ENCODE results near the gene TET3.
A peak's percentile ranks its signal among the peaks of the same experiment; 100 is the strongest.

TET3 gene

GRCh38 chr2:73987948-73988700 lies 3.4 kb downstream of the TET3 start:
- DNase-seq: no peak

DNA sequence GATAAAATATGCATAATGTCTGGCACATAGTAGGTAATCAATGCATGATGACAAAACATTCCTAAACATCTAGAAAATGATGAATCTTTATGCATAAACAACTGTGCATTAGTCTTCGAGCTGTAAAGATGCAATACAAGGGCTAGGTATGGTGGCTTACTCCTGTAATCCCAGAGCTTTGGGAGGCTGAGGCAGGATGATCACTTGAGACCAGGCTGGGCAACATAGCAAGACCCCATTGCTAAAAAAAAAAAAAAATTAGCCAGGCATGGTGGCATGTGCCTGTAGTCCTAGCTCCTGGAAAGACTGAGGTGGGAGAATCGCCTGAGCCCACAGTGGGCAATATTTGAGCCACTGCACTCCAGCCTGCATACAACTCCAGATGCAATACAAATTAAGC lies 5.3 kb downstream of the TET3 start:
- no peak for DNase-seq

DNA sequence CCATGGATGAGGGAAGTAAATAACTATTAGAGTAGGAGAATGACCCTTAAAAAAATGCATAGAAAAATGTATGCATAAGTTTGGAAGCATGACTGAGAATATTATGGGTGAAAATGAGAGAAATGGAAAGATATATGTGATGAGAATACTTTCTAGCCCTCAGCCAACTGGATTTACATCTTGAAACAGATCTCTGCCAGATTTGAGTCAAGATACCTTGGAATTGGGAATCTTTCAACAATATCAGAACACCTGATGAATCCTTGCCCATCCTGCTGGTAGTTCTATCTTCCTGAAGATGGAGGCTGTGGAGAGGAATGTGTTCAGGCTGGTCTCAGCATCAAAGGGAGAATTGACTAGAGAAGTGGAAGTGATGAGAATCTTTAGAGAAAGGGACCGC lies 5.8 kb downstream of the TET3 start:
- DNase-seq: no peak

DNA sequence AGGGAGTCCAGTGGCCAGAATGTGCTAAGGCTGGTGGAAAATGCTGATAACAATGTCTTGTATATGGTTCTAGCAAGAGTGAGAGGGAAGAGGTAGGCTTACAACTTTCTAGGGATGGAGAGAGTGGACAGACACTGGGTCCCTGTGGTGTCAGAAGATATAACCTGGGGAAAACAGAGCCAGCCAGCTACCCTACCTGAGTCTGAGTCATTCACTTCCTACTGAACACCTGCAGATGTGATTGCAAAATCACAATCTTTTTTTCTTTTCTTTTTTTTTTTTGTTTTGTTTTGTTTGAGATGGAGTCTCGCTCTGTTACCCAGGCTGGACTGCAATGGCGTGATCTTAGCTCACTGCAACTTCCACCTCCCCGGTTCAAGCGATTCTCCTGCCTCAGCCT lies 7.3 kb downstream of the TET3 start:
- DNase-seq: no peak

DNA sequence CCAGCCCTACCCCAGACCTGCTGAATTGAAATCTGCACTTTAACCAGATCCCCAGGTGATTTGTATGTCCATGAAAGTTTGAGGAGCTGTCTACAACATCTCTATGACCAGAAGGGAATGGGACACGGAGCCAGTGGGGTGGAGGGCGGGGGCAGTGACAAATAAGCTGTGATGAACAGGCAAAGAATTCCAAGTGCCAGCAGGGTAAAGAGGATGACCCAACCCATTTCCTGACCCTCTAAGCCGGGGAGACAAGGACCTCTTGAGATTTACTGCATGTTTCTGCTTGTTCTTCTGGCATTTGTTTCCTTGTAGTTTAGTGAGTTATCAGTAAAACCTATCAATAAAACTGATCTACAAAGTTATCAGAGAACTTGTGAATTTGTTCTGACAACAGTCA lies 8.7 kb downstream of the TET3 start:
- no peak for DNase-seq

GRCh38 chr2:73993778-73994177 lies 9.1 kb downstream of the TET3 start:
- DNase-seq: no peak

DNA sequence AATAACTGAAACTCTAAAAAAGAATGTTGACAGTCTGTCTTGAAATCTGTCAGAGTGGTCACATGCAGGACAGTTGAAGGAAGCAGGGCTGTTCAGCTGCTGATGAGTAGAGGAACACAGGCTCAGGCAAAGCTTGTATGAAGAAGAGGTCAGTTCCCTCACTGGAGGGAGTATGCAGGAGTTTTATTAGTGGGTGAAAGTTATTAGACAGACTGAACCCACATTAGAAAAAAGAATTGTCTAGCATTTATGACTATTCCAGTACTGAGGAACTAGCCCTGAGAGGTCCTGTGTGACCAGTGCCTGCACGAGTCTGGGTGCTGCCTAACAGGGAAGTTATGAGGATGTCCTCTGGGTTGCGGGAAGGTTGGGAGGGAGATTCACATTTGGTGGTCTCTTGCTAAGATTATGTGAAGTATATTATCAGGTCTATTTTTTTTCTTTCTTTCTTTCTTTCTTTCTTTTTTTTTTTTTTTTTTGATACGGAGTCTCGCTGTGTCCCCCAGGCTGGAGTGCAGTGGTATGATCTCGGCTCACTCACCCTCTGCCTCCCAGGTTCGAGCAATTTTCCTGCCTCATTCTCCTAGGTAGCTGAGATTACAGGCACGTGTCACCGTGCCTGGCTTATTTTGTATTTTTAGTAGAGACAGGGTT lies 9.6 kb downstream of the TET3 start:
- no peak for DNase-seq

- DNase-seq: no peak
Observed at GRCh38 chr2:73995810-73996209, 11.1 kb downstream of the TET3 start.

- no peak for DNase-seq
Observed at GRCh38 chr2:73997813-73998212, 13.1 kb downstream of the TET3 start.

DNA sequence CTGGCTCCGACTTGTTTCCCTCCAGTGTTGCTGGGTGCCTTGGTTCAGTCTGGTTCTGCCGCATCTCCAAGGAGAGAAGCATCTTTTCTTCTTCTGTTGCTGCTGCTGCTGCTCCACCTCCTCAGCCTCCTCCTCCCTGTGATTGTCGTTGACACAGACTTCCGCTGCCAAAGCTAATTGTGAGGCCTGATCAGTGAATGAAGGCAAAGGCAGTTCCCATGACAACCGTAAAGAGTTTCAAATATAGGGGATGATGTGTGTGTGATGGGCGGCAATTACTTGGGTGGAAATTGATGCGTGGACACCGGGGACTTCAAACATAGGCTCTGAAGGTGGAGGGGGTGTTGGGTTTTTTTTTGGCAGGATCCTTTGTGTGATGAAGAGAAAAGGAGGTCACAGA lies 13.7 kb downstream of the TET3 start:
- DNase-seq: no peak

- DNase-seq: no peak
Observed at GRCh38 chr2:73998933-73999332, 14.2 kb downstream of the TET3 start.

DNA sequence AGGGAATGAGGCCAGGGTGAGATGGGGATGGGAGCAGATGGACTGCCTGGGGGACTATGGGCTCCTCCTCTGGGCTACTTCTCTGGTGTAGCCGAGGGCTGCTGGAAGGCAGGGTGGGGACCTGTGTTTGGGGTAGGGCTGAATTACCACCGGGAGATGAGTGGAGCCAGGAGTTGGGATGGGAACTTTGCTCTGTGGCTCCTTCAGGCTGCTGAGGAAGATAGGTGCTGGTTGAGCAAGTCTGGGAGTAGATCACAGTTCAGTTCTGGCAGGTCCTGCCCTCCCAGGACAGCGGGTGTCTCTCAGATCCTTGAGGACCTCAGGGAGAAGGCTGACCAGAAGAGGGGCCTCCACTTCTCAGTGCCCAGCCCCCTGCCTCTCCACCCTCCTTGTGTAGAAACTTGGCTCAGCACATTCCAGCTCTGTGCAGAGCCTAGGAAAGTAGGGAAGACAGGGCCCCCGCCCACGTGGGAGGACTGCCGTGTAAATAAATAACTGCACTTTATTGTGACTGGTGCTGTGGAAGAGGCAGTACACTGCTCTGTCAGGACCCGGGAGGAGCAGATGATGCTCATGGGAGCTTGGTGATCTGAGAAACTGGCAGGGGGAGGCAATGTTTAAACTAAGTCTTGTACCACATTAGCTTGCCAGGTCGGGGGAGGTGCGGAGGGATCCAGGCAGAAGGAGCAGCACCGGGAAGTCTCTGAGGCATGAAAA lies 15.3 kb downstream of the TET3 start:
- DNase-seq: no peak

DNA sequence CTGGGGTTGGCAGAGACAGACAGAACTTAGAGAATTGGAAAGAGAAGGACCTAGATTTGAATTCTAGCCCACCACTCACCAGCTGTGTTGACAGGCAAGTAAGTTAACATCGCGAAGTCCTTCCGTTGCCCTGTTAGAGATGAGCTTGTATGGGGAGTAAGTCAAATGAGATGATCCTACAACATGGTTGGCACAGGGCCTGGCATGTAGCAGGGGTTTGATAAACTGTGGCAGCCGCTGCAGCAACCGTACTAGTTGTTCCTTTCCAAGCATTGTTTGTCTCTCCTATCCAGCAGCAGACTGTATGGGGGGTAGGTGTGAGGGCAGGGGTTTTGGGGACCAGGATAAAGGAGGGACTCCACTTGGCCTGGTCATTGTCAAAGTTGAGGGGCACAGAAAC lies 16.0 kb downstream of the TET3 start:
- DNase-seq: no peak

- DNase-seq: no peak
Observed at GRCh38 chr2:74001121-74001520, 16.4 kb downstream of the TET3 start.

DNA sequence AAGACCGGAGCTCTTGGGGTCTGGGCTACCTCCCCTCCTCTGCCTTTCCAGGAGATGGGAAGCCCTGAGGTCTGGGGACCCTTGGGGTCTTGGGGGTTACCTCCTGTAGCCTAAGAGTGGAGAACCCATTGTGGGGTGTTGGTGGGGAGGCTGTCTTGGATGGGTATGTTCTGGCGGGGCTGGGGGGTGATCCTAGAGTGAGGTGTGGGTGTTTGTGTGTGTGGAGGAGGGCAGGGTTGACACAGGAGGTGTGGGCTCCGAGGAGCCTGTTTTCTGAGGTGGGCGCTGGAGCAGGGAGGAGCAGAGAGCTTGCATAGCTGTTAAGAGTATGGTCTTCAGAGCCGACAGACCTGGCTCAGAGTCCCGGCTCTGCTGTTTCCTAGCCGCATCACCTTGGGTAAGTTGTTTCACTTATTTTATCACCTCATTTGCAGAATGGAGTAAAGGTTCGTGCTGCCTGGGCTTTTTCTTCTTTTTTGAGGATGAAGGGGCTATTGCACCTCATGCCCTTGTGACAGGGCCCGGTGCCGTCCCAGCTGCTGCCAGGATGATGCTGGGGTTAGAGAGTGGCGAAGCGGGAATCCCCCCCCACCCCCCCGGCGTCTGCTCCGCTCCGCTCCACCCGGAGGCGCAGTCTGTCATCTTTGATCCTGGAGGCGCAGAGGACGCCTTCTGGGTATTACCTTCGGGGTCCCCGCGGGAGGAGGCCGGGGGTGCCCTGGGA lies 17.2 kb downstream of the TET3 start:
- peak in 1 of 2 experiments; percentile 32 for DNase-seq

- DNase-seq: peak; percentile 32 to 93
Observed at GRCh38 chr2:74002505-74003421, 18.1 kb downstream of the TET3 start.

- DNase-seq: no peak
Observed at GRCh38 chr2:74003494-74004211, 18.9 kb downstream of the TET3 start.

DNA sequence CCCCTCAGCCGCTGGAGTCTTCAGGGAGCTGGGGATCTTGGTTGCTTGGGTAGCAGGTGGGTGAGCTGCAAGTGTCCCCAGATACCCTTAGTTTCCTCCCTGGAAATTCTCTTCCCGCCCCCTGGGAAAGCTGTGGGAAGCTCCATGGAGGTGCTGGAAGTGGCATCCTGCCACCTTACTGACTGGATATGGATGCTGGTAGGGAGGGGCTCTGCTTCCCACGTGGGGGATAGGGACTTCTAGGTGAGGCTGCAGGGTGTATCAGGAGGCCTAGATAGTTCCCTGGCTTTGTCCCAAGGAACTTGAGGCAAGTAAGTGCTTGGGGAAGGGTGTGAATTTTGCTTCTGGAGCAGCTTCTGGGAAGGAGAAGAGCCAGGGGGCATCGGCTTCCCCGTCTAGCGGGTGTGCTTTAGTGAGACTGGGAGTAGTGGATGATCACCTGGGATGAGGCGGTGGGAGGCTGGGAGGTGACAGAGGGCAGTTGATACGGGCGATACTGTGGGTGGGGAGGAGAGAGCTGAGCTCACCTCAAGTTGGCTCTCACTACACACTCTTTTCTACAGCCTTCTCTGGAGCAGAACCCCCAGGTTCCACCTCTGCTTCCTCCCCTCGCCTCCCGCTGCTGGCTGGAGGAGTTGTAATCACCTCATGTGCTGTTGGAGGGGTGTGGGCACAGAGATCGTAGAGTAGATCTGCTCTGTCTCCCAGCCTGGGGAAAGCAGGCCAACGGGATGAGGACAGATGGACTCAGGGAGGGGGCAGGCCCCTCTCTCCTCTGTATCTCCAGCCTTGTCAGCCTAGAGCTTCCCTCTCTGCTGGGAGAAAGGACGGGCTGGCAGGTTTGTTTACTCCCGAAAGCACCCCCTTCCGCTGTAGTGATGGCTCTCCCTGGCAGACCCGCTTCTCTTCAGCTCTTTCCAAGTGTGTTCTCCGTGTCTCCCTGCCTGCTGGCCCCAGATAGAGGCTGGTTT lies 19.8 kb downstream of the TET3 start:
- DNase-seq: no peak

DNA sequence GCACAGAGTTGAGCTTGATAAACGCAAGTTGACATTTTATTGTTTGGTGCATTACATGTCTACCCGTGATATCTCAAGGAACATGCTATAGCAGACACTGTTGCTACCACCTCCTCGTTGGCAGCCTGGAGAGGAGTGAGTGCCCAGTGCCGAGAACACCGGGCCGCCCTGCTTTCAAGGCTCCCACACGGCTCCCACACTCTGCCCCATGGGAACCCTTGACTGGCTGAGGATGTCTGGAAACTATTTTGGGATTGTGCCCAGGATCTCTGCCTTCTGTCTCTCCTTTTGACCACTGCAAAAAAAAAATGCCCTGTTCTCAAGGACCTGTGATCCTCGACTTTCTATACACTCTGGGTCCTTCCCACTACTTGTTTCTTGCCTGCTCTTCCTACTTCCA lies 21.1 kb downstream of the TET3 start:
- DNase-seq: no peak

DNA sequence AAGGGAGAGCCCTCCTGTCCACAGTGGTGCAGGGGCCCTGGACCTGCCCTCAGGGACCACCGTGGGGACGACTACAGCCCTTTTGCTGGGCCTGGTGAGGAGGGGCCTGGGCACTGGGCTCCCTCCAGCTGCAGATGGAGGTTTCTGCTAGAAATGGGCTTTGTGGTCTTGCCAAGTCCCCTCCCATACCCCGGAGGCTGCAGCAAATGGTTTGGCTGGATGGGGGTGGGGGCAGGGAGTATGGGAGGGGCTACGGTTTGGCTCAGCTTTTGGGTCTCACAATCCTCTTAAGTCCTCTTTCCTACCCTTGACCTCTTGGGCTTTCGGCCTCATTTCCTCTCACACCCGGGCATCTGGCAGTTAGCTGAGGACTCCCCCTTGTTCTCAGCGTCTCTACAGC lies 21.7 kb downstream of the TET3 start:
- no peak for DNase-seq

All from NCI-H526 (cell line).